Mucosa of rectum (tissue), 2 donors: Measurements from ENCODE around the gene SACS.
"Not testable (repeated sequence)": the region's sequence is repeated elsewhere in the genome, so short reads cannot be mapped to it uniquely, and the experiment has no call there.

Source experiments
- H3K27ac ChIP-seq, 2 donors: one replicate each; pipeline ENCODE4 v1.7.0; 2013; ENCODE audit warnings: inconsistent platforms in 2 of 2, low read depth in 2 of 2, low read length in 2 of 2
- H3K27me3 ChIP-seq, 2 donors: one replicate each; pipeline ENCODE4 v1.7.0; 2013; ENCODE audit warnings: low read length in 2 of 2; ENCODE audit not compliant: control insufficient read depth in 2 of 2, insufficient read depth in 2 of 2
- H3K36me3 ChIP-seq, 2 donors: one replicate each; pipeline ENCODE4 v1.7.0; 2013; ENCODE audit warnings: low read length in 2 of 2; ENCODE audit not compliant: control insufficient read depth in 2 of 2, insufficient read depth in 2 of 2
- H3K4me1 ChIP-seq, 2 donors: one replicate each; pipeline ENCODE4 v1.7.0; 2013; ENCODE audit warnings: low read length in 2 of 2, mild to moderate bottlenecking in 1 of 2; ENCODE audit not compliant: control insufficient read depth in 2 of 2, insufficient read depth in 2 of 2
- H3K4me3 ChIP-seq, 2 donors: one replicate each; pipeline ENCODE4 v1.7.0; 2013; ENCODE audit warnings: low read length in 2 of 2
- H3K9ac ChIP-seq, 2 donors: one replicate each; pipeline ENCODE4 v1.7.0; 2013; ENCODE audit warnings: low read length in 2 of 2, low read depth in 1 of 2, mild to moderate bottlenecking in 1 of 2
- H3K9me3 ChIP-seq, 2 donors: one replicate each; pipeline ENCODE4 v1.7.0; 2013; ENCODE audit warnings: low read length in 2 of 2; ENCODE audit not compliant: control insufficient read depth in 2 of 2
- donor health status: healthy.
- donor health status: Normal muscosa, but diverticular disease.

The SACS gene

GRCh38 chr13:23440821-23441618 is 7.5 kb upstream of the SACS start:
- no peaks in the 10 kb centered on the region for H3K27me3 ChIP-seq
- H3K36me3 ChIP-seq, result no peaks in the 10 kb centered on the region
- no peaks in the 10 kb centered on the region for H3K9me3 ChIP-seq
- H3K4me1 ChIP-seq, result no peaks in the 10 kb centered on the region
- no peak overlapping the region for H3K9ac ChIP-seq
- no peak overlapping the region for H3K4me3 ChIP-seq
- no peak overlapping the region for H3K27ac ChIP-seq

- not testable (repeated sequence) for H3K36me3 ChIP-seq, H3K27me3 ChIP-seq, H3K4me1 ChIP-seq, H3K9me3 ChIP-seq, H3K4me3 ChIP-seq, H3K27ac ChIP-seq, H3K9ac ChIP-seq
These were observed 6.8 kb upstream of the SACS start for GRCh38 chr13:23440324-23440723.

GRCh38 chr13:23437916-23438315 is 4.4 kb upstream of the SACS start:
- no peak overlapping the region for H3K27ac ChIP-seq
- H3K9ac ChIP-seq, result no peak overlapping the region
- H3K4me1 ChIP-seq, result no peaks in the 10 kb centered on the region
- H3K27me3 ChIP-seq, result peaks cover 3 to 4% of the 10 kb centered on the region in 2 donors
- H3K9me3 ChIP-seq, result no peaks in the 10 kb centered on the region
- no peaks in the 10 kb centered on the region for H3K36me3 ChIP-seq
- no peak overlapping the region for H3K4me3 ChIP-seq

DNA sequence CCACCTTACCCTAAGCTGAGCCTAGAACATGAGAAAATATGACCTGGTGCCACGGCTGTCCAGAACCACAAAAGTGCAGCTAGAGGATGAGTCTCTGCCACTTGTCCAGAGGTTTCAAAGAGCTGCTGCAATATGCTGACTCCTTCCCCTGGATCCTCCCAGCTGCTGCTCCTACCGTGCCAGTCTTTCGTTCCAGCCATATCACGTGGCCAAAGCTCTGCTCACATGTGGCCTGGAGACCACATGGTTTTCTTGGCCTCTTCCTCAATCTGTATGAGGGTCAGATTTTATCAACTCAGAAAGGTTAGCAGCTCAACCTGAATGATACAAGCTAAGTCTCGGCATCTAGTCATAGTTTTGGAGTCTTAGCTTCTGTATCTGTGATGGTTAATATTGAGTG is 3.2 kb upstream of the SACS start:
- Histone ChIP-seq H3K4me3 (no peak overlapping the region), H3K36me3 (no peaks in the 10 kb centered on the region), H3K27ac (no peak overlapping the region), H3K27me3 (peaks cover 3 to 4% of the 10 kb centered on the region in 2 donors), H3K9ac (no peak overlapping the region), H3K4me1 (no peaks in the 10 kb centered on the region), H3K9me3 (no peaks in the 10 kb centered on the region)

DNA sequence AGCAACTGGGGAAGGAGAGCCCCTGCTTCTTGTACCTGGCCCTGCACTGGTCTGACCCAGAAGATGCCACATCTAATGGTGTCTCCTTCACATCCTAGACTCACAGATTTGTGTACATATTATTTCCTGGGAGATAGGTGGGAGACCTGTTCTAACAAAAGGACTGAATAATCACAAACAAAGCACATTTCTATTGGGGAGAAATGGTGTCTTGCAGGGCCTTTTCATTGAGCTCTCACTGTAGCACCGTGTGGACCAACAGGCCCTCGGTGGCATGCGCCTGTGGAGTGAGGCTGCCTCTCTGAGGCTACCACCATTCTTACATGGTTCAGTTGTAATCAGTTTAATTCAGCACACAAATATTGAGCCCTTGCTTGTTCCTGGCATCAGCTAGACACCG is 989 bp upstream of the SACS start:
- Histone ChIP-seq H3K27me3 (peaks cover 3 to 4% of the 10 kb centered on the region in 2 donors), H3K4me1 (no peaks in the 10 kb centered on the region), H3K9me3 (no peaks in the 10 kb centered on the region), H3K9ac (no peak overlapping the region), H3K4me3 (no peak overlapping the region), H3K36me3 (no peaks in the 10 kb centered on the region), H3K27ac (no peak overlapping the region)

DNA sequence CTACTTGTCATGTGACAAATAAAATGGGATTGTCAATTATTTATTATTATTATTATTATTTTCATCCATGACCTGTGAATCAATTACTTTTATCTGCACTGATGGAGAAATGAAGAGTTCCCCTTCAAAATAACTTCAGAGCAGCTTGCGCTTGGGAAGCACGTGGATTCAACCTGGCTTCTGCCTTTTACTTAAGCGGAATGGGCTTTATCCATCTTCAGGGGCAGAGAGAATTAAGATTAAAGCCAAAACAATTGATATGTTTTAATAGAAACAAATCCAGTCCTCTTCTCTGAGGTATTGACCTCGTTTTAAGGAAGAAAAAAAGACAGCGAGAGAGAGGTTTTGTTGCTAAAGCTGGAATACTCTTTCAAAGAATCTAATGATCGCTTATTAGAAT is 876 bp downstream of the SACS start:
- no peaks in the 10 kb centered on the region for H3K36me3 ChIP-seq
- peaks cover 3 to 4% of the 10 kb centered on the region in 2 donors for H3K27me3 ChIP-seq
- H3K9ac ChIP-seq, result no peak overlapping the region
- H3K4me3 ChIP-seq, result peak overlapping the region in 1 of 2 donors; percentile 69
- no peaks in the 10 kb centered on the region for H3K4me1 ChIP-seq
- H3K9me3 ChIP-seq, result no peaks in the 10 kb centered on the region
- H3K27ac ChIP-seq, result no peak overlapping the region

- peaks cover 0 to 4% of the 10 kb centered on the region in 2 donors for H3K4me1 ChIP-seq
- H3K27me3 ChIP-seq, result peaks cover 3 to 4% of the 10 kb centered on the region in 2 donors
- H3K36me3 ChIP-seq, result no peaks in the 10 kb centered on the region
- H3K9me3 ChIP-seq, result no peaks in the 10 kb centered on the region
- H3K4me3 ChIP-seq, result no peak overlapping the region
- H3K9ac ChIP-seq, result no peak overlapping the region
- no peak overlapping the region for H3K27ac ChIP-seq
These were observed 2.8 kb downstream of the SACS start for GRCh38 chr13:23430664-23431063.

DNA sequence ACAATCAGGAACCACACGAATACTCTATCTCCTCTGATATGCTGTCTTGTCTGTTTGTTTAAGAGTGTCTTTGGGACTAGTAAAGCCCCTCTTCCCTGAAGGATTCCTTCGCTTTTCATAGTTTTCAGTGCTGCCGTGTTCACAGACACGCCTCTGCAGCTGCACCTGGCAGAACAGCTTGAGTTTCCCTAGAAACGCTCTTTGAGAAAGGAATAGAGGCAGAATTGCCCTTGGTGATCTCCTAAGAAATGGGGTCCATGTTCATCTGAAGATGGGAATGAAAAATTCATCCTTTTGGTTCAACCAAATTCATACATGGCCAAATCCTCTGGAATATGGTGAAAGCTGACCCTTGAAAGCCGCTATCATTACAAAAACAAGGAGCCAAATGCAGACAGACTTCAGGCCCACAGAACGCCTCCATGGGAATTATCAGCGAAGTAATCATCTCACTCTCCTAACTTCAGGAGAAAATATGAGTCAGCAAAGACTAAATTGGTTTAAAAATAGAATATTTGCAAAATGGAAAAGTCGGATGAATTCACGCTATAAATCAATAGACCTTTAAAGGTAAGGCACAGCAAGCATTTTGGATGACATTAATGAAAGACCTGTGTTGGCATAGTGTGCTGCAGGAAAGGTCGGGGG is 5.5 kb downstream of the SACS start:
- no peaks in the 10 kb centered on the region for H3K36me3 ChIP-seq
- H3K27me3 ChIP-seq, result peaks cover 0 to under 1% of the 10 kb centered on the region in 2 donors
- H3K27ac ChIP-seq, result no peak overlapping the region
- peaks cover 0 to 4% of the 10 kb centered on the region in 2 donors for H3K4me1 ChIP-seq
- H3K4me3 ChIP-seq, result no peak overlapping the region
- no peaks in the 10 kb centered on the region for H3K9me3 ChIP-seq
- no peak overlapping the region for H3K9ac ChIP-seq

DNA sequence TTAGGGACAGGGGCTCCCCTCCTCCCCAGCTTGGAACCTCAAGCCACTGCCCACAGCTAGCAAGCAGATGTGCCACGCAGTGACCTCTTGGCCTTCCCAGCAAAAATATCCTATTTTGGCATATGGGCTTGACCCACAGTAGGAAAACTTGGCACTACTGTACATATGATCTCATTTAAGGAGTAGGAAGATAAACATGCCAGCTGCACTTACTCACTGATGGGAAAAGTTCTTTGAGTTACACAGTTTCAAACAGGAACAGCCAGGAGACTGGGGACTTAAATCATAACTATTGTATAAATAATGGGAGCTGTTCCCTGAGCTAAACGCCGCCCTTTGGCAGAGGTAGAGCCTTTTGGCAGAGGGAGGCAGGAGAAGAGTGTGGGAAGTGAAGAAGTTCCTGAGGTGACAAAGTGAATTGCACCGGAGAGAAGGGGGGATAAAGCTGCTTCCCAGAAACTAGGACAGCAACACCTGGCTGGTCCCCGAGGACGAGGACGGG is 6.1 kb downstream of the SACS start:
- peaks cover 0 to 4% of the 10 kb centered on the region in 2 donors for H3K4me1 ChIP-seq
- H3K9ac ChIP-seq, result no peak overlapping the region
- no peak overlapping the region for H3K27ac ChIP-seq
- H3K4me3 ChIP-seq, result no peak overlapping the region
- no peaks in the 10 kb centered on the region for H3K9me3 ChIP-seq
- no peaks in the 10 kb centered on the region for H3K27me3 ChIP-seq
- no peaks in the 10 kb centered on the region for H3K36me3 ChIP-seq

- Histone ChIP-seq H3K4me3 (no peak overlapping the region), H3K4me1 (no peaks in the 10 kb centered on the region), H3K9ac (no peak overlapping the region), H3K9me3 (no peaks in the 10 kb centered on the region), H3K36me3 (no peaks in the 10 kb centered on the region), H3K27me3 (no peaks in the 10 kb centered on the region), H3K27ac (no peak overlapping the region)
These were observed 11.9 kb downstream of the SACS start for GRCh38 chr13:23421596-23421995.
